Urinary bladder (tissue), 4 donors: ENCODE results near the gene FLOT1. TPM values are rescaled to one million over a fixed set of nuclear protein-coding genes. Genes with fewer than 3 reads are reported as not detected.

Experiments used
- DNase-seq: peaks from one replicate; pipeline ENCODE4 v3.0.0-alpha.2; 2015; ENCODE audit errors: extremely low spot score
- H3K27ac ChIP-seq: one replicate; pipeline ENCODE4 v1.5.1; 2013; ENCODE audit warnings: low read depth, mild to moderate bottlenecking, moderate library complexity
- H3K36me3 ChIP-seq: one replicate; pipeline ENCODE4 v1.6.1; 2013; ENCODE audit warnings: mild to moderate bottlenecking, moderate library complexity; ENCODE audit not compliant: insufficient read depth
- H3K4me1 ChIP-seq: one replicate; pipeline ENCODE4 v1.6.1; 2013; ENCODE audit warnings: mild to moderate bottlenecking, moderate library complexity; ENCODE audit not compliant: insufficient read depth
- H3K4me3 ChIP-seq: one replicate; pipeline ENCODE4 v1.5.1; 2013; ENCODE audit warnings: low read depth, low read length
- WGBS: extraction: QIAGEN DNeasy Blood & Tissue Kit; methylation state at CpG from one replicate; pipeline ENCODE4 v1.1.7; 2013; 5-methylcytosine and 5-hydroxymethylcytosine counted together
- polyA plus RNA-seq: library from polyadenylated mRNA; stranded (reverse); fragments of 200-250 nt; gene quantifications from one replicate; pipeline ENCODE4 v1.2.3, GENCODE V29; 2013
- total RNA-seq: library from RNA; depleted of rRNA; stranded (reverse); fragments of >200 nt; gene quantifications from one replicate; pipeline ENCODE4 v1.2.3, GENCODE V29; 2014
- donor health status: healthy with polysubstance abuse.
- donor health status: healthy.

Gene FLOT1
- total and polyA plus RNA-seq, 2 donors = 40.0 to 298 TPM

DNA sequence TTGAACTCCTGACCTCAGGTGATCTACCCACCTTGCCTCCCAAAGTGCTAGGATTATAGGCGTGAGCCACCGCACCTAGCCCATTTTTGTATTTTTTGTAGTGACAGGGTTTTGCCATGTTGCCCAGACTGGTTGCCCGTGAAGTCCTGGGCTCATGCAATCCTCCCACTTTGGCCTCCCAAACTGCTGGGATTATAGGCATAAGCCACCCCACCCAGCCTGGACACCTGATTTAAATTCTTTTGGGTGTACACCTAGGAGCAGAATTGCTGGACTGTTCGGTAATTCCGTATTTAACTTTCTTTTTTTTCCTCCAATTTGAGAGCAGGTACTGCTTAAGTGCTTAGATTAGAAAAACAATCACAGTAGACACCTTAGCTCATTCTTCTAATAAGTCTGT lies 46.1 kb downstream of the FLOT1 start:
- no peak overlapping the region for H3K27ac ChIP-seq

DNA sequence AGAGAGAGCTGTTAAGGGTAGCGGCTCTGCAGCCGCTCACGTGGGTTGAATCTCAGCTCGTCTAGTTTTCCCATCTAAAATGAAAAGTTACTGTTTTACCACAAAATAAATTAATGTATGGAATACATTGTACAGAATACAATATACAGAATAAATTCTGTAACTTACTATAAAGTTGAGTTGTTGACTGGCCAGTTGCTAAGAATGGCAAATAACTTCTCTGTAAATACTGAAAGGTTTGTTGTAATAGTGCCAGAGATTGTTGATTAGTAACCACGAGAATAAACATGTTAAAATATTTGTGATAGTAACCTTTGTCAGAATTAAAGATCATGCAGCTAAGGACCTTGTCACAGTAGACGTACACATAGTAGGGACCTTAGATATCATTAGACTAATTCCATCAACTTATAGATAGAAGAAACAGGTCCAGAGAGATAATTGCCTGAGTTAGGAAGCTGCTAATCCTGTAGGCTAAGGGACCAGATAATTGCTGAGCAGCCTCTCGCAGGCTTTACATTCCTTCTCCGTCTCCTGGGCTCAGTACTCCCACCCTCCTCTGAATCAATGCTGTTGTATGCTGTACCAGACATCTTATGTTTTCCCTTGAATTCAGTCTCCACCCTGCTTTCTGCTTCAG lies 51.2 kb downstream of the FLOT1 start:
- Histone ChIP-seq H3K4me1 (no peaks in the 10 kb centered on the region), H3K4me3 (peak overlapping the region; percentile 56), H3K27ac (peak overlapping the region; percentile 97), H3K36me3 (no peaks in the 10 kb centered on the region)
- WGBS = 12% methylated on average over 8 of the region's 8 CpGs
- no peak for DNase-seq

More for the DNA sequence above, 46.1 kb downstream of the FLOT1 start:
- Histone ChIP-seq H3K36me3 (no peaks in the 10 kb centered on the region), H3K4me1 (no peaks in the 10 kb centered on the region), H3K4me3 (no peak overlapping the region)
- DNase-seq = no peak
- 96% methylated on average over 5 of the region's 5 CpGs for WGBS

DNA sequence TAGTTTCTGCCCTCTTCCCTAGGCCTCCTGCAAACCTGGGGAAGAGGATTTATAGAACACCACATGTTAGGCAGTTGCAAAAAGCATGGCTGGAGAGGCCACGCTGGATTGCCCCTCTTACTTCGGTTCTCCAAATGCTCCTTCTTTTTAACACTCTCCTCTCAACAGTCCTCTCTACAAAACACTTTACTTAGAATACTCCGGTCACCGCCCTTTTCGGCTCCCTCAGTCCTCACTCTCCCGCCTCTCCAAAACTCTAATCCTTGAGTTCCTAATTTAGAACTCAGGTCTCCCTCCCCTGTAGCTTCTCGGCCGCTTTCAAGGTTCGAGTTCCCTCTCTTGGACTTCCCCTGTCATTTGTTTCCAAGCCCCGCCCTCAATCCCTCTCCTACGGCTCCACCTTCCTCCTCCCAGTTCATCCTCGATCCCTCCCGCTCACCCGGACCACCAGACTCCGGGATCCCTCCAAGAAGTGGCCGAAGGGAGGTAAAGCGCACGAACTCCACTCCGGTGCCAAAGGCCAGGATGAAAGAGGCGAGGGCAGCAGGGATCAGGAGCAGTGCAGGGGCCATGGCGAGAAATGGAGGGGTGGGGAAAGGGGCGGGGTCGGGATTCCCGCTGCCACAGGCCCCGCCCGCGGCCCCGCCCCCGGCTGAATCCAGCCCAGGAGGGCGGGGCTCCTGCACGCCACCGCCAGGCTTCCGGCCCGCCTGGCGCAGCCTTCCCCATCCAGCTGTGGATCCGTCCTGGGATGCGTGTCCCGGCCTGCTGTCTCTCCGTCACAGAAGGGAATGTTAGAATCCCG lies 51.9 kb downstream of the FLOT1 start, which contains the start of gene NRM:
Gene NRM (minus strand): TSS at position 582 of the 805 bp plus-strand sequence. CDS start 10 bp downstream, at position 572.
- WGBS = under 1% methylated on average over 40 of the region's 40 CpGs
- no peaks in the 10 kb centered on the region for H3K36me3 ChIP-seq
- H3K27ac ChIP-seq = peak within 1 kb of the TSS; percentile 97
- H3K4me1 ChIP-seq = no peaks in the 10 kb centered on the region
- peak within 1 kb of the TSS; percentile 56 for H3K4me3 ChIP-seq
- peak; percentile 84 for DNase-seq

DNA sequence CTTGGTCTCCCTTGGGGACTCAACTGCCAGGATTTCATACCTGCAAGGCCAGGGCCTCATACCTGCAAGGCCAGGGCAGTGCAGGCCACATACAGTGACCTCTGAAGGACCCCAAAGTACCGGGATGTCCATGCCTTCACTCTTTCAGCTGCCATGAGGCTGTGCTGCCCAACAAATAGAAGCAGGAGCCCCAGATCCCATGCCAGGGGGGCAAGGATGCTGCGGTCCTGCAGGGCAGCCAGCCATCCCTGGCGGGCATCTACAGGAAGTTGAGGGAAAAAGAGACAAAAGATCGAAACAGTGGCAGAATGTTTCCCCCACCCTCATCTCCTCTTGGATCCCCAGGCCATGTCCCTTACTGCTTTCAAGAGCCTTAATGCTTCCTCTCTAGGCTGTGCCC lies 52.5 kb downstream of the FLOT1 start:
- H3K36me3 ChIP-seq = no peaks in the 10 kb centered on the region
- no peak overlapping the region for H3K4me3 ChIP-seq
- no peak for DNase-seq
- no peaks in the 10 kb centered on the region for H3K4me1 ChIP-seq
- WGBS = 21% methylated on average over 4 of the region's 4 CpGs
- peak overlapping the region; percentile 97 for H3K27ac ChIP-seq

DNA sequence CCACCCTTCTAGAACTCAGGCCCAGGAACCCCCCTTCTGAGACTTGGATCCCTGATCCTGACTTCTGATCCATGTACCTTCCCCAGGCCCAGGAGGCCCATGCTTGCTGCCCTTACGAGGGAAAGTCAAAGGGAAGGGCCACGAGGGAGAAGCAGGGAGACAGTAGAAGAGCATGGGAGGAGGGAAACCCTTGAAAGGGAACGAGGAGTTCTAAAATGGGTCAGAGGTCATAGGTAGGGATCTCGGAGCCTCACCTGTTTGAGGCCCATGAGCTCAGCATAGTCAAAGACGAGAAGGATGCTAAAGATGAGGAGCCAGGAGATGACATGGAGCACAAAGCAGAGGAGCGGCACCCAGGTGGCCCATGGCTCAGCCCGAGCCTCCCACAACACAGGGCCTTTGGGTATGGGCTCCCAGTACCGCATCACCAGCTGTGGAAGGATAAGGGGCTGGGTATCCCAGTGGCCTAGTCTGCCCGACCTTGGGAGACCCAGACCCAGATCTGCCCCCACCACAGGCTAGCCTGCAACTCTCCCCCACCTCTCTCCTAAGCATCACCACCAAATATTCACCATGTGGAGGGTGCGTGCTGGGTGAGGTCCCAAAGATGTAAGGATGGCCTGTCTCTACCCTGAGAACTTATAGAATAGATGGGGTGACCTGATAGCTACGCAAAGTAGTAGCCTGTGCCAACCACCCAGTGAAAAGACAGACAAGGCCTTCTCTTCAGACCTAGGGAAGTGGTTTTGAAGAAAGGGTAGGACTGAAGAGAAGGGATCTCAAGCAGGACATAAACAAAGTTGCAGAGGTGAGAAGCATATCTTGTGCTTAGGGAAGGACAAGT lies 53.2 kb downstream of the FLOT1 start:
- WGBS = 83% methylated on average over 11 of the region's 11 CpGs
- DNase-seq = no peak
- Histone ChIP-seq H3K4me1 (no peaks in the 10 kb centered on the region), H3K36me3 (no peaks in the 10 kb centered on the region), H3K27ac (peak overlapping the region; percentile 98), H3K4me3 (no peak overlapping the region)

DNA sequence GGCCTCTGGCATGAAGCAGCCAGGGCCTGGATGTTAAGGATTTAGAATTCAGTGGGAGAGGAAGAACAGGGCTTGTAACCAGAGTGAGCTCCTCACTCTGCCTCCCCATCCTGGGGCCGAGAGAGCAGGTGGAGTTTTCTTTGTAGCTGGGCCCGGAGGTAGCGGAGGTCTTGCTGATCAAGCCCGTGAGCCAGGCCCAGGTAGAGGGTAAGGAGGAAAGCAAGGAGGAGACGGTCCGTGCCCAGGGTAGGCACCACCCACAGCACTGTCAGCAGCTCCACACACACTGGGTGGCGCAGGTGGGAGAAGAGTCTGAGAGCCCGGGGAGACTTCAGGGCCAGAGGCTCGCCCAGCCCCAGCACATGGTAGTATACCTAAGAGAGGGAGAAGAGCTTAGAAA lies 53.9 kb downstream of the FLOT1 start:
- no peak for DNase-seq
- Histone ChIP-seq H3K4me1 (no peaks in the 10 kb centered on the region), H3K27ac (peak overlapping the region; percentile 98), H3K36me3 (no peaks in the 10 kb centered on the region), H3K4me3 (no peak overlapping the region)
- 83% methylated on average over 9 of the region's 9 CpGs for WGBS

DNA sequence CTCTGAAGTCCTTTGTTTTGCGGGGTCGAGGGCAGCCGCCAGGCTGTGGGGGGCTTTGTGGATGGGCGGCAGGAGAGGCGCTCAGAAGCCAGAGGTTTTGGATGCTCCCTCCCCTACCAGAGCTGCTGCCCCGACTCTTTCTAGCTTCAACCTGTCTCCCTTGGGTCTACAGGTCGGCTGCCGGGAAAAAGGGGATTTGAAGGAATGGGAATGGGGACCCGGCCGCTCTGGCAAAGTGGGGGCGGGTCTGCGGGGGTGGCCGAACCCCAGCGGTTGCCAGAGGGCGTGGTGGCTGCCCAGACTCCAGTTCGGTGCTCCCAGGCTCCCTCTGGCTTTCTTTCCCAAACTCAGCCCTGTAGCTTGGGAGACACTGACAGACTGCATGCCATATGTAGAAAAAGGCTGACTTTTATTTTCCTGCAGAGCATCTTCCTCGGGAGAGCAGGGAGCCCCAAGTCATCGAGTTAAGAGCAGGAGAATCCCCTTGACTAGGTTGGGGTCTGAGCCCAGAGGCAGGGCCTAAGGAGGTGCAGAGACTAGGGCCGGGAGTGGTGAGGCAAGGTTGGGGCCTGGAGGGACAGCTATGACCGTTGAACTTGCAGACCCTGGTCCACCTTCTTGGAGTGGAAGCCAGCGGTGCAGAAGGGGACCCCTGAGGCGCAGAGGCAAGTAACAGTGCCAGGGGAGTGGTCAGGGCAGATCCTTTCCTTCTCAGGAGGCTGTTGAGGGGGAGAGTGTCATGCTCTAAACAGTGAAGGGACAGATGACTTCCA lies 54.6 kb downstream of the FLOT1 start:
- no peak for DNase-seq
- Histone ChIP-seq H3K4me1 (no peaks in the 10 kb centered on the region), H3K27ac (peak overlapping the region; percentile 98), H3K36me3 (no peaks in the 10 kb centered on the region), H3K4me3 (peak overlapping the region; percentile 67)
- 9% methylated on average over 22 of the region's 22 CpGs for WGBS

DNA sequence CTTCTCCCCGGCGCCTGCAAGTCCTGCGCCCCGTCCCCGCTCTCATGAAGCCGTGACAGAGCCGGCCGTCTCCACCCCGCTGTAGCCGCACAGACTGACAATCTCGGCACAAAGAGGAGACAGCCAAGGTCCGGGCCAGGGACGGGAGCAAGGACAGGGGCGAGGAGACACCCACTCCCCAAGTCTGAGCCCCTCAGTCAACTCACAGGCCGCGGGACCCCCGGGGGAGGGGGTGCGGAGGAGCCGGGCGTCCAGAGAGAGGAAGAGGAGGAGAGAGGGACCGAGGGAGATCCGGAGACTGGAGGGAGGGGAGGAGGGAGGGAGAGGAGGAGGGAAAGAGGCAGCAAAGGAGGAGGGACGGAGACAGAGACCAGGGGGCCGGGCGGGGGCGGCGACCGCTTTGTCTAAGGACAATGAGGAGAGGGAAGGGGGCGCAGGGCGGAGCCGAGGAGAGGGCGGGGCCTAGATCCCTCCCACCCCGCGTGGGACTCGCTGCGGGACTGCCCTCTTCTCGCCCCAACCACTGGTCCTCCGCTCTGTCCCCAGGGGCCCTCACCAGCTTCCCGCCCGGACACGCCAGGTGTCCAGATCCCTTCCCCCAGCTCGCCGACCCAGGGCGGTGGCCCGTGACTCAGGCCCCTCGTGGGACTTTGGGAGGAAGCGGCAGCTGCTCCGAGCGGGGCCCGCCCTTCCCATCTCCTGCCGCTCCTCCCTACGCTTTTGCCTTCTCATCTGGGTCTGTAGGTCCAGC lies 55.4 kb downstream of the FLOT1 start:
- Histone ChIP-seq H3K27ac (peak overlapping the region; percentile 98), H3K4me3 (peak overlapping the region; percentile 67), H3K4me1 (no peaks in the 10 kb centered on the region), H3K36me3 (no peaks in the 10 kb centered on the region)
- peak; percentile 80 for DNase-seq
- WGBS = under 1% methylated on average over 52 of the region's 52 CpGs

DNA sequence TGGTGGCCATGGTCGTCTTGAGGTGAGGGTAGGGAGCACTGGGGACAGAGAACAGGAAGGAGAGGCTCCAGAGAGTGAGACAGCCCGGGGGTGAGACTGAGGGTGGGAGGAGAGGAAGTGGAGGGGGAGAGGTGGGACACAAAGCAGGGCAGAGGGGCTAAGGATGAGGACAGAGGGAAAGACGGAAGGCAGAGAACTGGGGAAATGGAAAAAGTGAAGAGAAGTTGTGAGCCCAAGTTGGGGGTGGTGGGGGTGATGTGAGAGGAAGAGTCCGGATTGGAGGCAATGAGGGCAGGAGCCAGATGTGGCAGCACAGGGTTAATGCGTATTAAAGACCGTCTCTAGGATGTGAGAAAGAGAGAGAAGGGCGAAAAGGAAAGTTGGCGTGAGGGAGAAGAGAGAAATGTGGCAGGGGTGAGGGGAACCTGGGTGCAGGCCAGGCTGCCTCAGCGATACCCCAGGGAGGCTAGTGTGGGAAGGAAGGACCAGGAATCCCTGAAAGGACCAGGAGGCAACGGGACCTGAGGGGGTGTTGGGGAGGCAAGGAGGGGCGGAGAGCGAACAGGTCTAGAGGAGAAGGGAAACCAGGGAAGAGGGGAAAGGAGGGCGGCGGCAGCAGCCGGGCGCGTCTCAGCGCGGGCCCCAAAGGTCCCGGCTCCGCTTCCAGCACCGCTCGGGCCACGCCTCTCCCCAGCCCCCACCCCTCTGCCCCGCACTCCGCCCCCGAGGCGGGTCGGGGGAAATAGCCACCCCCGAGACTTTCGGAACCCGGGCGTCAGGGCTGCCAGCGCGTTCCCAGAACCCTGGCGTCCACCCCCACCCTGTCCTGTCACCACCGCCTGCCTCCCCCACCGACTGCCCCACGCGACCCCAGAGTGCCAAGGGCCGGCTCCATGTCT lies 56.2 kb downstream of the FLOT1 start, which contains the start of gene PPP1R18:
Gene PPP1R18 (minus strand): TSS at position 637 of the 899 bp plus-strand sequence. CDS start 627 bp downstream, at position 10.
- peak within 1 kb of the TSS; percentile 67 for H3K4me3 ChIP-seq
- no peaks in the 10 kb centered on the region for H3K36me3 ChIP-seq
- no peak for DNase-seq
- H3K27ac ChIP-seq = peak within 1 kb of the TSS; percentile 98
- WGBS = under 1% methylated on average over 41 of the region's 41 CpGs
- H3K4me1 ChIP-seq = no peaks in the 10 kb centered on the region

DNA sequence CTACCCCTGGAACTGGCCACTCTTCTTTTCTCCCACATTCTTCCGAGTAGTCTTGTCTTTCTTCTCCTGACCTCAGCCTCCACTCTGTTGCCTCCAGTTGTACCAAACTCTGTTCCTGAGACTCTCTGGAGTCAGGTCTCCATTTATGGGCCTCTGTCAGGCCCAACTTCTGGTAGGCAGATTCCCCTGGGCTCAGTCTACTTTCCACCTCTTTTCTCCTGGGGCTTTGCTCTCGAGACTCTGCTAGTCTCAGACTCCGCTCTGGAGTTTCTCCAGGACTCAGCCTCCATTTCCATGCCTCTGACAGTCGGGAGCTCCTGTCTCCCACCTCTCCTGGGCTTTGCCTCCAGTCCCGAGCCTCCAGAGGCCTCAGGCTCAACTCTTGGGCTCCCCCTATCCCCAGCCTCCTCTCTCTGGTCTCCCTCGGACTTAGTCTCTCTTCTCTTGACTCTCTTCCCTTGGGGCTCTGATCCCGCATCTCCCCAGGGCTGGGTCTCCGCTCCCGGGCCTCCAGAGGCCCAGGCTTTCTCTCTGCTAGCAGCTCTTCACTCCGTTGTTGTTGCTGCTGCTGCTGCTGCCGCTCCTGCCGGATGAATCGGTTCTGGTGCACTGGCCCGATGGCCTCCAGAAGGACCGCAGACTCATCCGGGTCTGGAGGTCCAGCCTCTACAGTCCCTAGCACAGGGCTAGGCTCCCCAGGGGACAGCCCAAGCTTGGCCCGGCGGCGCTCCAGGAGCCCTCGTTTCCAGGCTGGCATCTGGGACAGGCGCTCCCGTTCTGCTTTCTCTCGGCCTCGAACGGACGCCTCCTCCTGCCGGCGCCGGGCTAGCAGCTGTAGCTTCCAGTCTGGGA lies 57.1 kb downstream of the FLOT1 start:
- Histone ChIP-seq H3K4me3 (peak overlapping the region; percentile 67), H3K27ac (peak overlapping the region; percentile 76), H3K36me3 (no peaks in the 10 kb centered on the region), H3K4me1 (no peaks in the 10 kb centered on the region)
- no peak for DNase-seq
- 24% methylated on average over 29 of the region's 29 CpGs for WGBS
